Skeletal muscle tissue (tissue), 4 donors: ENCODE results near the gene ABLIM2. TPM values are rescaled to one million over a fixed set of nuclear protein-coding genes. Genes with fewer than 3 reads are reported as not detected.
A peak's percentile ranks its signal among the peaks of the same experiment; 100 is the strongest.

Experiments used
- H3K27ac ChIP-seq: one replicate; pipeline ENCODE4 v1.7.0; 2013; ENCODE audit warnings: mild to moderate bottlenecking, low read depth, low read length, inconsistent platforms
- H3K27me3 ChIP-seq, 3 donors: one replicate each; pipeline ENCODE4 v1.7.0; 2013; ENCODE audit warnings: low read length in 3 of 3; ENCODE audit not compliant: control insufficient read depth in 3 of 3, insufficient read depth in 3 of 3
- H3K36me3 ChIP-seq, 3 donors: one replicate each; pipeline ENCODE4 v1.7.0; 2013; ENCODE audit warnings: low read length in 3 of 3; ENCODE audit not compliant: control insufficient read depth in 3 of 3, insufficient read depth in 3 of 3
- H3K4me1 ChIP-seq, 3 donors: one replicate each; pipeline ENCODE4 v1.7.0; 2013; ENCODE audit warnings: low read length in 3 of 3, mild to moderate bottlenecking in 3 of 3; ENCODE audit not compliant: control insufficient read depth in 3 of 3, insufficient read depth in 3 of 3
- H3K4me3 ChIP-seq, 3 donors: one replicate each; pipeline ENCODE4 v1.7.0; 2013; ENCODE audit warnings: low read length in 3 of 3
- H3K9ac ChIP-seq, 3 donors: one replicate each; pipeline ENCODE4 v1.7.0; 2013; ENCODE audit warnings: low read length in 3 of 3, mild to moderate bottlenecking in 3 of 3, moderate library complexity in 2 of 3, low read depth in 1 of 3
- H3K9me3 ChIP-seq, 3 donors: one replicate each; pipeline ENCODE4 v1.7.0; 2013; ENCODE audit warnings: low read length in 3 of 3; ENCODE audit not compliant: control insufficient read depth in 3 of 3
- total RNA-seq: library from RNA; depleted of rRNA; stranded (reverse); fragments of >200 nt; gene quantifications from one replicate; pipeline ENCODE4 v1.2.3, GENCODE V29; 2014
- donor health status: Osteomylitis.

ABLIM2 gene
- total RNA-seq, 1 donor from 2014 or later = 7.3 TPM

DNA sequence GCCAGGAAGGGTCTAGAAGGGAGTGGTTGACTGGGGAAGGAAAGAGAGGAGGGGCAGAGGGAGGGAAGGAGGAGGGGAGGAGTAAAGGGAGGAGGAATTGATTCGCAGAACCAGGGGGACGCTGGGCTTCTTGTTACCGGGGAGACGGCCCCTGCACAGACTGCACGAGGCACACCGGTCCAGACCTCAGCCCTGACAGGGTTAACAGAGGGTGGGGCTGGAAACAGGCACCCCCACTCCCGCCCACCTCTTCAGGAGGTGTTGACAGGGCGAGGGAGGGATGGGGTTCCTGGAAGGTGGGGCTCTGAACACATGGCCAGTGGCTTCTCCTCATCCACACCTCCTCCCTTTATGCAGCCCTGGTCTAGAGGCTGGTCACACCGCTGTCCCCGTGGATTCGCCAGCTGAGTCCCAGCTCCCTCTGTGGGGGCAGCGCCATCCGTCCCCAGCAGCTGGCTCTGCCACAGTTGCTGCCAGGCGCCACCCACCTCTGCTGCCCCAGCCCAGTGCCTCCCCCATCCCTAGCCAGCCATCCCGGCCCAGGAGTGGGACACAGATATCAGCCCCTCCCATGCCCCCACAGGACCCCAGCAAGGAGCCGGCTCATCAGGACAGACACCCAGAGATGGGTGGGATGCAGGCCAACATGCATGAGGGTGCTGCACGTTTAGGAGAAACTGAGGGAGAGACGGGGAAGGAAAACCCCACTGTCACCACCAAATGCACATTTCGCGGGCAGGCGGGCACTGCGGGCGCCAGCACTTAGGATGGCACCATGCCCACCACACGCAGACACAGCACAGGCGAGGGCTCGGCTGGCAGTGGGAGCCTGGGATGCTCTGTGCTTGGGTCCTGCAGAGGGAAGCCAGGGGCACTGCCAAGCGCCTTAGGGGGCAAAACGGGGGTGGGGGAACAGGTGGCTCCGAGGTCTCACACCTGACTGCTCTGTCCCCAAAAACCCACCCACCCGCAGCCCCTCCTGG is 87.6 kb downstream of the ABLIM2 start:
- H3K27ac ChIP-seq = no peak overlapping the region
- no peaks in the 10 kb centered on the region for H3K9me3 ChIP-seq
- H3K27me3 ChIP-seq = peaks cover 0 to 10% (median 0%) of the 10 kb centered on the region in 3 donors
- H3K36me3 ChIP-seq = peaks cover 22 to 34% (median 32%) of the 10 kb centered on the region in 3 donors
- peak overlapping the region in 1 of 3 donors; percentile 45 for H3K9ac ChIP-seq
- H3K4me1 ChIP-seq = peaks cover 39 to 56% (median 43%) of the 10 kb centered on the region in 3 donors
- H3K4me3 ChIP-seq = no peak overlapping the region

DNA sequence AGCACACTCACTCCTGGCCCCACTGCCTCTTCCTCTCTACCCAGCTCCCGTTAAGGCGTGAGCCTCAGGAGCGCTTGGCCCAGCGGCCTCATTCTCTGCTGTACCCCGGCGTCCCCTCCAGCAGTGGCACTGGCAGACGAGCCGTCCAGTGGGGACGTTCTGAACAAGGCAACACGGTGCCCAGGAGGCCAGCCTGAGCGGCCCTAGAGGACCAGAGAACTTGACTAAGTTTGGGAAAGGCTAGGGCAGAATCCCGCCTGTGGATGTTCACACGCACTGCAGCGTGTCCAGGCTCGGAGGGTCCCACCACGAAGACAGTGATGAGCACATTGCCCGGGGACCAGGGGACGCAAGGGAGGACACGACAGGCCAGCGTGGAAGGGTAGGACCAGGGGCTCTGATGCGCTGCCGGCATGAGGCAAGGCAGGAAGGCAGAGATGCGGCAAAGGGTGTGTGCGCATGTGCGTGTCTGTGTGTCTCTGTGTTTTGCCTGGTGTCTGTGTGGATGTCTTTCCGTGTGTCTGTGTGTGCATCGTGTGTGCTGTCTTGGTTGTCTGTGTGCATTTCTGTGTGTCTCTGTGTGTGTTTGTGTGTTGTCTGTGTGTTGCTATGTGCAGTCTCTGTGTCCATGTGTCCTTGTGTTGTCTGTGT is 89.4 kb downstream of the ABLIM2 start:
- peaks cover 0 to 10% (median 0%) of the 10 kb centered on the region in 3 donors for H3K27me3 ChIP-seq
- peaks cover 0 to 2% (median 0%) of the 10 kb centered on the region in 3 donors for H3K9me3 ChIP-seq
- H3K36me3 ChIP-seq = peaks cover 22 to 36% (median 33%) of the 10 kb centered on the region in 3 donors
- H3K4me3 ChIP-seq = no peak overlapping the region
- H3K27ac ChIP-seq = peak overlapping the region; percentile 89
- H3K9ac ChIP-seq = peak overlapping the region; percentile 6 to 78 (median 17)
- peaks cover 39 to 56% (median 45%) of the 10 kb centered on the region in 3 donors for H3K4me1 ChIP-seq

GRCh38 chr4:8067945-8068896 is 90.4 kb downstream of the ABLIM2 start:
- H3K27ac ChIP-seq = peak overlapping the region; percentile 89
- peaks cover 0 to 10% (median 0%) of the 10 kb centered on the region in 3 donors for H3K27me3 ChIP-seq
- H3K4me3 ChIP-seq = peak overlapping the region in 1 of 3 donors; percentile 41
- peaks cover 18 to 36% (median 34%) of the 10 kb centered on the region in 3 donors for H3K36me3 ChIP-seq
- peaks cover 39 to 56% (median 50%) of the 10 kb centered on the region in 3 donors for H3K4me1 ChIP-seq
- peak overlapping the region; percentile 38 to 78 (median 55) for H3K9ac ChIP-seq
- peaks cover 0 to 2% (median 0%) of the 10 kb centered on the region in 3 donors for H3K9me3 ChIP-seq

DNA sequence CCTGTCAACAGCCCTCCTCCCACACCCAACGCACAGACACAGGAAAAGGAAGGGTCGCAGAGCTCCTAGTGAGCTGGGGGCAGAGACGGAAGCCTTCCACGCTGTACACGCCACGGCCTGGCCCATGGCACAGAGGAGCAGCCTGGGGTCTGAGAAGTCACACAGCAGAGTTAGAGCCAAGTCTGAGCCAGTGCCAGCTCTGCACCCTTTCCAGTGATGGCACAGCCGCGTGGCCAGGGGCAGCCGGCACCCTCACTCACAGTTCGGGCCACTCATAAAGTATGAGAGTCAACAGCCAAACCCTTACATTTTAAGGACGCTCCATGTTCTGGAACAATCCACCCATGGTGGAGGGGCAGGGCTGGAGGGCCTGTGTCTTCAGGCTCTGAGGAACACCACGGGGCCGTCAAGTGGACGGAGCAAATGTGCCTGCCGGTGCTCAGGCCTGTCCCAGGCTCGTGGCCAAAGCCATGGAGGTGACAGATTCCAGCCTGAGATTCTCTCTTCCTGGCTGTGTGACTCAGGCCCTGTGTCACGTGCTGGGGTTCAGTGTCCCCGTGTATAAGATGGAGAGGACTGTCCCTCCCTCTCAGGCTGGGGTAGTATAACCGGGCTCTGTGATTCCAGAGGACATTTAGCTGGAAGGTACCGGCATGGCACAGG is 91.2 kb downstream of the ABLIM2 start:
- Histone ChIP-seq H3K36me3 (peaks cover 11 to 29% (median 26%) of the 10 kb centered on the region in 3 donors), H3K4me3 (peak overlapping the region in 1 of 3 donors; percentile 35), H3K4me1 (peaks cover 39 to 56% (median 51%) of the 10 kb centered on the region in 3 donors), H3K27me3 (peaks cover 0 to 6% (median 0%) of the 10 kb centered on the region in 3 donors), H3K9ac (peak overlapping the region in 2 of 3 donors; percentile 38 to 78), H3K27ac (peak overlapping the region; percentile 89), H3K9me3 (peaks cover 0 to 2% (median 0%) of the 10 kb centered on the region in 3 donors)

DNA sequence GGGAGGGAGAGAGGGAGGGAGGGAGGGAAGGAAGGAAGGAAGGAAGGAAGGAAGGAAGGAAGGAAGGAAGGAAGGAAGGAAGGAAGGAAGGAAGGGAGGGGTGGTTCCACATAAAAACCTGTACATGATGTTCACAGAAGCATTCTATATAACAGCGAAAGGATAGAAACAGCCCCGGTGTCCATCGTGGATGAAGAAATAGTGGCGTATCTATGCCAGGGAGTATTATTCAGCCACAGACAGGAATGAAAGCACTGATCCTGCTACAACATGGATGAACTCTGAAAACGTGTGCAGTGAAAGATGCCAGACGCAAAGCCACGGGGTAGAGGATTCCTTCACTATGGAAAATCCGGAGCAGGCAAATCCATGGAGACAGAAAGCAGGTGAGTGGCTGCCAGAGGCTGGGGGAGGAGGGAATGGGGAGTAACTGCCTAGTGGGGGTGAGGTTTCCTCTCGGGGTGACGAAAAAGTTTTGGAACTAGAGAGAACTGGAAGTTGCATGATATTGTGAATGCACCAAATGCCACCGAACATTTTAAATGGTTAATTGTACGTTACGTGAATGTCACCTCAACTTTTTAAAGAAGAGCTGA is 92.2 kb downstream of the ABLIM2 start:
- Histone ChIP-seq H3K36me3 (peaks cover 7 to 24% (median 22%) of the 10 kb centered on the region in 3 donors), H3K4me1 (peaks cover 39 to 51% (median 51%) of the 10 kb centered on the region in 3 donors), H3K9me3 (peaks cover 0 to 2% (median 0%) of the 10 kb centered on the region in 3 donors)

DNA sequence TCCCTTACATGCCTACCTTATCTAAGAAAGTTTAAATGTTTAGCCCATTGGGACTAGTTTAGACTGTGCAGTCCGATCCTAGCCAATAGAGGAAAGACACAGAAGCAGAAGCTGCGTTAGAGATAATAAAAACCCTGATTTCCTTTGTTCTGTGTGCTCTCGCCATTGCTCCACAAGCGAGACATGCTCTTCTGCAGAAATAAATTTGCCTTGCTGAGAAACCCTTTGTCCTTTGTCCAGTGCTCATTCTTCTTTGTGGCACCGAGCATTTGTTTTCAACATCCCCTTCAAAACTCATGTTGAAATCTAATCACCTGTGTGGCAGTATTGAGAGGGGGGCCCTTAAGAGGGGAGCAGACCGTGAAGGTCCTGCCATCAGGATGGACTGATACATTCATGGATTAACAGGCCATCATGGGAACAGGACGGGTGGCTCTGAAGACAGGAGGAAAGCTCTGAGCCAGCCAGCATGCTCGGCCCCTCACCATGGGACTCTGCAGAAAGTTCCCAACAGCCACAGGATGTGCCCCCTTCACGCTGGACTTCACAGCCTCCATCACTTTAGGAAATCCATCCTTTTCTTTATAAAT is 94.5 kb downstream of the ABLIM2 start:
- no peak overlapping the region for H3K27ac ChIP-seq
- H3K4me3 ChIP-seq = no peak overlapping the region
- no peak overlapping the region for H3K9ac ChIP-seq

More for the DNA sequence above, 92.2 kb downstream of the ABLIM2 start:
- Histone ChIP-seq H3K27me3 (peaks cover 0 to 6% (median 0%) of the 10 kb centered on the region in 3 donors), H3K4me3 (no peak overlapping the region), H3K27ac (peak overlapping the region; percentile 89), H3K9ac (no peak overlapping the region)

DNA sequence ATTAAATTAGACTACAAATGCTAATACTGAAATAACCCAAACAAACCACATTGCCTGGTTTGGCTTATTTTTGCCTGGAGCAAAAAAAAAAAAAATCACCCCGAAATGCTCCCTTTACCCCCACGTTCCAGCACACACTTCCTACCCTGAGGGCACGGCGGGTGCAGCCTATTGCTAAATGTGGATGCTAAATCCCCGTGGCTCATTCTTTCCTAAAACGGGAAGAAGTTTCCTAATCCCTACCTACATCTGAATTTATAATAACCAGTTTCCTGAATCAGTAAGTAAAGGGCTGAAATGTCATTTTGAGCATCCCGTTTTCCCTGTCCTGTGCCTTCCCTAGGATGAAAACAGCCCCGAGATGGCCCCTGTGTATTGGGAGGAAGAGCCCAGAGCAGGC is 97.0 kb downstream of the ABLIM2 start:
- H3K27me3 ChIP-seq = no peaks in the 10 kb centered on the region
- no peak overlapping the region for H3K27ac ChIP-seq
- peaks cover 0 to 2% (median 0%) of the 10 kb centered on the region in 3 donors for H3K9me3 ChIP-seq
- no peak overlapping the region for H3K4me3 ChIP-seq
- peaks cover 20 to 45% (median 39%) of the 10 kb centered on the region in 3 donors for H3K36me3 ChIP-seq
- H3K9ac ChIP-seq = peak overlapping the region in 1 of 3 donors; percentile 50
- H3K4me1 ChIP-seq = peaks cover 0 to 15% (median 3%) of the 10 kb centered on the region in 3 donors

More for the DNA sequence above, 94.5 kb downstream of the ABLIM2 start:
- Histone ChIP-seq H3K4me1 (peaks cover 19 to 40% (median 28%) of the 10 kb centered on the region in 3 donors), H3K9me3 (peaks cover 0 to 2% (median 0%) of the 10 kb centered on the region in 3 donors), H3K36me3 (peaks cover 20 to 33% (median 28%) of the 10 kb centered on the region in 3 donors), H3K27me3 (no peaks in the 10 kb centered on the region)

DNA sequence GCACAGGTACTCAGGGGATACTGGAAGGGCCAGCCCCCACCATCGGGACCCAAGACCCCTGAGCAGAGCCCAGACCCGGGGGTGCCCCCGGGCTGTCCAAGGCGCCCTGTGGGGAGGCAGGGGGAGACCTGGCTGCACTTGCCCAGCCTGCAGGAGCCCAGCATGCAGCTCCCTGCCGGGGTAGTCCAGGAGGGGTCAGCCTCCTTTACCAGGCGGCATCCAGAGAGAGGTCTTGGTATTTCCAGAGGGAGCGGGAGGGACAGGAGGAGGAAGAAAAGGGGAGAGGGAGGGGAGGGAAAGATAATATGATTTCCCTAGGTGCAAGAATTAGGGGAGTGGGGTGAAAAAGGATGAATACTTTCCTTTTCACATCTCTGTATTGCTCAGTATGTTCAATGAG is 97.5 kb downstream of the ABLIM2 start:
- Histone ChIP-seq H3K27ac (no peak overlapping the region), H3K4me1 (peaks cover 0 to 15% (median 0%) of the 10 kb centered on the region in 3 donors), H3K9me3 (peaks cover 0 to 2% (median 0%) of the 10 kb centered on the region in 3 donors), H3K36me3 (peaks cover 20 to 45% (median 39%) of the 10 kb centered on the region in 3 donors), H3K9ac (peak overlapping the region in 1 of 3 donors; percentile 50), H3K27me3 (no peaks in the 10 kb centered on the region), H3K4me3 (no peak overlapping the region)
